Stimulated activated CD4-positive, alpha-beta T cell treated with anti-CD3 and anti-CD28 coated beads, TNF-alpha, amount 100 ng/mL, for 48 hours (primary cell): ENCODE data around the gene PIP4K2A.
"Not testable (repeated sequence)": the region's sequence is repeated elsewhere in the genome, so short reads cannot be mapped to it uniquely, and the experiment has no call there.

ENCODE experiments used
- DNase-seq, 3 donors: peaks; one replicate each; pipeline ENCODE4 v3.0.0-alpha.2; 2020; ENCODE audit warnings: low read depth in 3 of 3

Gene PIP4K2A

DNA sequence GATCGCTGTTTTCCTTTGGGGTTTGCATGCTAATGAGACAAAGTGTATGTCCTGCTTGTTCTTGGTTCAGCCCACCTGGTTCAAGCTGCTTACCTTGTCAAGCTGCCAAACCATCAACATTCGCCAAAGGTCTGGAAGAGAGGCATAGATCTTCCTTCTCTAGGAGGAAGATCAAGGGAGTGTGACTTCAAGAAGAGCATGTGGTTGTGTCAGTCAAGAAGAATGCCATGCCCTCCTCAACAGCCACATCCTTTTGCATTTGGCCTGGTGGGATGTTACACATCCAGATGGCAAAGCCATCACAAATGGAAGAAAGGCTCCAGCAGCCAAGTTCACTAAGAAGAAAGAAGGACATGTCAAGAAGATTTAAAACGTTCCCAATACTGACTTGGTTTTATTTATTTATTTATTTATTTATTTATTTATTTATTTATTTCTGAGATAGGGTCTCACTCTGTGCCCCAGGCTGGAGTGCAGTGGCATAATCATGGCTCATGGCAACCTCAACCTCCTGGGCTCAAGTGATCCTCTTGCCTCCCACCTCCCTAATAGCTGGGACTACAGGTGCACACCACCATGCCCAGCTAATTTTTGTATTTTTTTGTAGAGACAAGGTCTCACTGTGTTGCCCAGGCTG lies 5.1 kb upstream of the PIP4K2A start:
- DNase-seq: no peak

GRCh38 chr10:22718659-22719058 lies 4.3 kb upstream of the PIP4K2A start:
- not testable (repeated sequence) for DNase-seq

DNA sequence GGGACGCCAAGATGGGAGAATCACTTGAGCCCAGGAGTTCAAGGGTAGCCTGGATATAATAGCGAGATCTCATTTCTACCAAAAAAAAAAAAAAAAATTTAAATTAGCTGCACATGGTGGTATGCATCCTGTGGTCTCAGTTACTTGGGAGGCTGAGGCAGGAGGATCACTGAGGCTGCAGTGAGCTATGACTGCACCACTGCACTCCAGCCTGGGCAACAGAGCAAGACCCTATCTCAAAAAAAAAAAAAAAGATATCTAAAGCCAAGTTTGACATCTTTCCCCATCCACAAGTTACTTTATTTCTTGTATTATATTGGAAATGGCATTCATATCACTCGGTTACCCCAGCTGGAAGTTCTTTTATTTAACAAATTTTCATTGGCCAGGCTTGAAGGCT lies 3.4 kb upstream of the PIP4K2A start:
- DNase-seq: no peak

DNA sequence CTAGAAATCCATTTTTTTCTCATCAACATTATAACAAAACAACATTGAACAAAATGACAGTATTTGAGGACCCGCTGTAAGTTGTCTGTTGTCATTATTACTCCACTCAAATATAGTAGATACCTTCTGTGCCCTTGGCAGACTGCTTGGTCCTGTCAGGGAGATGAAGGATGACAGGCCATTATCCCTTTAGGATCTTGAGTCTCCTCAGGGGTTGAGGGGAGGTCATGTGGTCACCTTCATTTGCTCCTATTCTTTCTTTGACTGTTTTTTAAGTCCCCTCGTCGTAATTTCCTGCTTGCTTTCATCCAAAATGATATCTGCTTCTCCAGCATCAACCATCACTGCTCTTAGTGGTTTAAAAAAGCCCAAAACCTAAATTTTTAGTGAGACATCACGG lies 2.6 kb upstream of the PIP4K2A start:
- DNase-seq: no peak

DNA sequence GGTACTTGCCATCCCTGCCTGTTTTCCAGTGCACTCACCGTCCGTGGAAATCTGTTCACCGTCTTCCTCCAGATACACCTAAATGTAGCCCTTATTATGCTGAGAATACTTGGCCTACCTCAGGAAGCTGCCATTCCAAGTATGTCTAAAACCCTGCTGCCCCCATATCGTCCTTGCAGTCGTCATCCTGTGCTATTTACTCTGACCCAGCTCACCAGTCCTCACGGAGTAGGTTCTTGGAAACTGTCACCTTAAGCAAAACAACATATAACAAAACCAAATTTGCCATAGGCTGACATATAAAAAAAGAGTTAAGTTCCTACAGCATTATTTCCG lies 880 bp upstream of the PIP4K2A start:
- DNase-seq: no peak

DNA sequence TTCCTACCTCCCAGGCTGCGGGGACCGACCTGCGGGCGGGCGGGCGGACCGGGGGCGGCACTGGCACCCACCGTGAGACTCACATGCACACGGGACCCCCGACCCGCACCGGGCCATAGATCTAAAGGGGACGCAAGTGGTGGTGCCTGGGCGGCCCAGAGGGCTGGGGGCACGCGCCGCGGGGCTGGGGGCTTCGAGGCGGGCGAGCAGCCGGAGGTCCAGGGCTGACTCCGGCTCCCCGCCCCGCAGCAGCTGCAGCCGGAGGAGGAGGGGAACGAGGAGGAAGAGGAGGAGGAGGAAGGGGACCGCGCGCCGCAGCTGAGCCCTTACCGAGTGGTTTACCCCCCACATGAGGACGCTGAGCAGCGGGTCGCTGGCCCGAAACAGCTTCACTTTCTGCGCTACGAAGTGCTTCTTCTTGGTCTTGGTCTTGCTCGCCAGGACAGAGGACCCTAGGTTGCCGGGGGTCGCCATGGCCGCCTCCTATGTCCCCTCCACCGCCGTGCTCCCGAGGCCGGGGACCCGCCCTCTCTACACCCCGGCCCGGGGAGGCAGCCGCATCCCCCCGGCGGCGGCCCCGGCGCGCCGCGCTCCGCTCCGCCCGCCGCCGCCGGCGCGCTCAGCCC lies 412 bp downstream of the PIP4K2A start:
- DNase-seq: peak in 1 of 3 donors; percentile 27

- peak in 1 of 3 donors; percentile 20 for DNase-seq
These were observed 1.2 kb downstream of the PIP4K2A start for GRCh38 chr10:22712956-22713852.

GRCh38 chr10:22712211-22712955 lies 2.0 kb downstream of the PIP4K2A start:
- no peak for DNase-seq

- DNase-seq: no peak
These were observed 3.0 kb downstream of the PIP4K2A start for GRCh38 chr10:22711373-22711772.

- DNase-seq: no peak
These were observed 4.1 kb downstream of the PIP4K2A start for GRCh38 chr10:22710139-22710745.

GRCh38 chr10:22708772-22709171 lies 5.6 kb downstream of the PIP4K2A start:
- DNase-seq: no peak

- DNase-seq: no peak
These were observed 8.9 kb downstream of the PIP4K2A start for GRCh38 chr10:22705527-22705926.

GRCh38 chr10:22704942-22705341 lies 9.4 kb downstream of the PIP4K2A start:
- no peak for DNase-seq

DNA sequence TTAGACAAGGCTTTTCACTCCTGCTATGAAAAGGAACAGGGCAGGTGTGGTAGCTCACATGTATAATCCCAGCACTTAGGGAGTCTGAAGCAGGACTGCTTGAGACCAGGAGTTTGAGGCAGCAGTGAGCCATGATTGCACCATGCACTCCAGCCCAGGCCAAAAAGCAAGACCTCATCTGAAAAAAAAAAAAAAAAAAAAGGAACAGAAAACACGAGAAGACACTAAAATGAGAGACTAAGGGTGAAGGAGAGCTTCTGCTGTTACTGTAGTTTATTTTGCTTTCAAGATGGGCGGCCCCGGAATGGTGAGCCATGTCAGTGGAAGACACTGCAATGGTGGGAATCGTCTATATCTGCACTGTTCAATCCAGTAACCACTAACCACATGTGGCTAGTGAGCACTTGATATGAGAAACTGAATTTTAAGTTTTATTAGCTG lies 9.9 kb downstream of the PIP4K2A start:
- DNase-seq: no peak

DNA sequence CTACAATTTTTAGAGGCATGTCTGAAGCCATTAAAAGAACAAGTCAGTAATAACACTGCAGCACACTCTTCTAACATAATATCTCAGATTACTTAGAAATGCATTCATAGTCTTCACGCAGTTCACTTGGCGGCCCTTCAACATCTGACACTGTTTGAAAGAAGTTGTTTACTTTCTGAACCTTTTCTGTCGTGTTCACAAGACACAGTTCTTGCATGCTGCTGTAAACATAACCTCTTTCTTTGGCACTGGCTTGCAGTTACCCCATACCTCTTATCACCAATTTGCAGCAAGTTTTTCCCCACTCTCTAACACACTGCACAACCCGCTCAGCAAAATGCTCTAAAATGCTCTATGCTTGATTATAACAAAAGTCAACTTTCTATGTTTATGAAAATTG lies 12.0 kb downstream of the PIP4K2A start:
- DNase-seq: no peak

GRCh38 chr10:22701132-22701826 lies 13.1 kb downstream of the PIP4K2A start:
- no peak for DNase-seq

- DNase-seq: no peak
These were observed 13.9 kb downstream of the PIP4K2A start for GRCh38 chr10:22700489-22700888.

GRCh38 chr10:22699976-22700375 lies 14.4 kb downstream of the PIP4K2A start:
- no peak for DNase-seq

GRCh38 chr10:22698941-22699440 lies 15.4 kb downstream of the PIP4K2A start:
- DNase-seq: no peak

GRCh38 chr10:22697800-22698199 lies 16.6 kb downstream of the PIP4K2A start:
- DNase-seq: no peak

- no peak for DNase-seq
These were observed 17.3 kb downstream of the PIP4K2A start for GRCh38 chr10:22697101-22697500.
